Neutrophil (primary cell): ENCODE measurements around the gene RAD18.
A peak's percentile ranks its signal among the peaks of the same experiment; 100 is the strongest.

Source experiments
- H3K27ac ChIP-seq: fragments of 200-600 bp; sonication (generic); 2 replicates; pipeline ENCODE4 v1.5.1; 2016; ENCODE audit warnings: mild to moderate bottlenecking, moderate library complexity
- H3K27me3 ChIP-seq: fragments of 200-600 bp; sonication (generic); 2 replicates; pipeline ENCODE4 v1.6.0; 2016; ENCODE audit warnings: mild to moderate bottlenecking
- H3K36me3 ChIP-seq: fragments of 200-600 bp; sonication (generic); 2 replicates; pipeline ENCODE4 v1.5.1; 2017
- H3K4me1 ChIP-seq, 2 experiments: fragments of 200-600 bp in 1 of 2; sonication (generic) in 1 of 2; 1 replicate in 1 of 2; 2 replicates in 1 of 2; pipeline versions ENCODE4 v1.5.1 to v1.6.1; 2013 to 2016; ENCODE audit warnings: low read depth in 1 of 2, low read length in 1 of 2, mild to moderate bottlenecking in 1 of 2, moderate library complexity in 1 of 2; ENCODE audit not compliant: control insufficient read depth in 1 of 2, insufficient read depth in 1 of 2
- H3K4me3 ChIP-seq, 2 experiments: fragments of 200-600 bp in 1 of 2; sonication (generic) in 1 of 2; 1 replicate in 1 of 2; 2 replicates in 1 of 2; pipeline ENCODE4 v1.5.1; 2013 to 2016; ENCODE audit warnings: low read depth in 1 of 2, low read length in 1 of 2, mild to moderate bottlenecking in 1 of 2, moderate library complexity in 1 of 2
- H3K9me3 ChIP-seq: fragments of 200-600 bp; sonication (generic); 2 replicates; pipeline ENCODE4 v1.5.1; 2016
- TF ChIP-seq, protein P1 (sequence below): fragments of 200-600 bp; sonication (generic); IDR thresholded peaks from 2 replicates; pipeline ENCODE4 v1.5.1; 2016; ENCODE audit warnings: antibody characterized with exemption

Gene RAD18

DNA sequence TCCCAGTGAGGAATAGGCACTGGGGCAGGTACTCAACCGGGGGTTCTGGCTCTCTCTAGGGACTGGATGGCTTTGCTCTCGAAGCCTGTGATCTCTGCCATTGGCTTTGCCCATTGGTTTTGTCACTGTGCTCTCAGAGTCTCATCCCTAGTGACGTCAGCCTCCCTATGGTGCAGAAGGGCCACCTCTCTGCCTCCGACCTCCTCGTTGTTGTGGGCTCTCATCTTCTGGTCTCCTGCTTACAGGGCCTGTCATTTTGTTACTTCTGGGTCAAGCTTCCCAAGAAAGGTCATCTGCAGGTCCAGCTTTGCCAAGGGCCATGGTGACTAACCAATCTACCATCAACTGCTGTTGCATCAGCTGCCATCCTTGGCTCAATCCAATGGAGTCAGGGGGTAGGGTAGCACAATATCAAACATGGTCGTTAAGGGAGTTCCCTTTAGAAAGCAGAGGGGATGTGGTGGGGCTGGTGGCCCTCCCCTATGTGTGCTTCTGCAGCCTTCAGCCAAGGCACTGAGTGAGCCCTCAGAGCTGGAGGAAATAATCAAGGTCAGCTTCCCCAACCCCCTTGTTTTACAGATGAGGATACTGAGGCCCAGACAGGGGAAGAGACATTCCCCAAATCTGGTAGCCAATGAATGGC lies 13.4 kb upstream of the RAD18 start:
- H3K36me3 ChIP-seq, result no peaks in the 10 kb centered on the region
- TF ChIP-seq, protein P1, sequence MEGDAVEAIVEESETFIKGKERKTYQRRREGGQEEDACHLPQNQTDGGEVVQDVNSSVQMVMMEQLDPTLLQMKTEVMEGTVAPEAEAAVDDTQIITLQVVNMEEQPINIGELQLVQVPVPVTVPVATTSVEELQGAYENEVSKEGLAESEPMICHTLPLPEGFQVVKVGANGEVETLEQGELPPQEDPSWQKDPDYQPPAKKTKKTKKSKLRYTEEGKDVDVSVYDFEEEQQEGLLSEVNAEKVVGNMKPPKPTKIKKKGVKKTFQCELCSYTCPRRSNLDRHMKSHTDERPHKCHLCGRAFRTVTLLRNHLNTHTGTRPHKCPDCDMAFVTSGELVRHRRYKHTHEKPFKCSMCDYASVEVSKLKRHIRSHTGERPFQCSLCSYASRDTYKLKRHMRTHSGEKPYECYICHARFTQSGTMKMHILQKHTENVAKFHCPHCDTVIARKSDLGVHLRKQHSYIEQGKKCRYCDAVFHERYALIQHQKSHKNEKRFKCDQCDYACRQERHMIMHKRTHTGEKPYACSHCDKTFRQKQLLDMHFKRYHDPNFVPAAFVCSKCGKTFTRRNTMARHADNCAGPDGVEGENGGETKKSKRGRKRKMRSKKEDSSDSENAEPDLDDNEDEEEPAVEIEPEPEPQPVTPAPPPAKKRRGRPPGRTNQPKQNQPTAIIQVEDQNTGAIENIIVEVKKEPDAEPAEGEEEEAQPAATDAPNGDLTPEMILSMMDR, result no peak
- peaks cover 5% of the 10 kb centered on the region for H3K9me3 ChIP-seq
- H3K27me3 ChIP-seq, result no peaks in the 10 kb centered on the region
- no peak overlapping the region for H3K27ac ChIP-seq
- no peak overlapping the region for H3K4me3 ChIP-seq
- peaks cover 13 to 14% of the 10 kb centered on the region in 2 experiments for H3K4me1 ChIP-seq

- Histone ChIP-seq H3K27me3 (no peaks in the 10 kb centered on the region), H3K36me3 (no peaks in the 10 kb centered on the region), H3K27ac (no peak overlapping the region), H3K4me3 (no peak overlapping the region), H3K9me3 (peaks cover 5% of the 10 kb centered on the region), H3K4me1 (peaks cover 2 to 10% of the 10 kb centered on the region in 2 experiments)
- TF ChIP-seq, protein P1, result no peak
Measured at GRCh38 chr3:8975081-8976020, 12.1 kb upstream of the RAD18 start.

- H3K9me3 ChIP-seq, result peaks cover 3% of the 10 kb centered on the region
- peaks cover 0 to 3% of the 10 kb centered on the region in 2 experiments for H3K4me1 ChIP-seq
- no peak overlapping the region for H3K4me3 ChIP-seq
- no peak overlapping the region for H3K27ac ChIP-seq
- peaks cover 5% of the 10 kb centered on the region for H3K27me3 ChIP-seq
- no peaks in the 10 kb centered on the region for H3K36me3 ChIP-seq
- TF ChIP-seq, protein P1, result no peak
Measured at GRCh38 chr3:8974458-8974857, 11.2 kb upstream of the RAD18 start.

- TF ChIP-seq, protein P1, result no peak
- H3K4me1 ChIP-seq, result peaks cover 0 to 3% of the 10 kb centered on the region in 2 experiments
- H3K4me3 ChIP-seq, result no peak overlapping the region
- no peak overlapping the region for H3K27ac ChIP-seq
- no peaks in the 10 kb centered on the region for H3K36me3 ChIP-seq
- no peaks in the 10 kb centered on the region for H3K9me3 ChIP-seq
- peaks cover 23% of the 10 kb centered on the region for H3K27me3 ChIP-seq
Measured at GRCh38 chr3:8972639-8973038, 9.4 kb upstream of the RAD18 start.

GRCh38 chr3:8970971-8971589 lies 7.8 kb upstream of the RAD18 start:
- Histone ChIP-seq H3K36me3 (no peaks in the 10 kb centered on the region), H3K4me1 (peaks cover 0 to 3% of the 10 kb centered on the region in 2 experiments), H3K4me3 (no peak overlapping the region), H3K9me3 (no peaks in the 10 kb centered on the region), H3K27me3 (peaks cover 25% of the 10 kb centered on the region), H3K27ac (no peak overlapping the region)
- TF ChIP-seq, protein P1, result peak; percentile 94
